HG03066 (cell line): Measurements from ENCODE around the gene ARID5B.
"Not testable (repeated sequence)": the region's sequence is repeated elsewhere in the genome, so short reads cannot be mapped to it uniquely, and the experiment has no call there.

Source experiments
- ATAC-seq: cut with Tn5 transposase; IDR thresholded peaks from one replicate; pipeline ENCODE4 v1.9.1; 2021; ENCODE audit warnings: low read depth; ENCODE audit not compliant: unreplicated experiment

The ARID5B gene, protein sequence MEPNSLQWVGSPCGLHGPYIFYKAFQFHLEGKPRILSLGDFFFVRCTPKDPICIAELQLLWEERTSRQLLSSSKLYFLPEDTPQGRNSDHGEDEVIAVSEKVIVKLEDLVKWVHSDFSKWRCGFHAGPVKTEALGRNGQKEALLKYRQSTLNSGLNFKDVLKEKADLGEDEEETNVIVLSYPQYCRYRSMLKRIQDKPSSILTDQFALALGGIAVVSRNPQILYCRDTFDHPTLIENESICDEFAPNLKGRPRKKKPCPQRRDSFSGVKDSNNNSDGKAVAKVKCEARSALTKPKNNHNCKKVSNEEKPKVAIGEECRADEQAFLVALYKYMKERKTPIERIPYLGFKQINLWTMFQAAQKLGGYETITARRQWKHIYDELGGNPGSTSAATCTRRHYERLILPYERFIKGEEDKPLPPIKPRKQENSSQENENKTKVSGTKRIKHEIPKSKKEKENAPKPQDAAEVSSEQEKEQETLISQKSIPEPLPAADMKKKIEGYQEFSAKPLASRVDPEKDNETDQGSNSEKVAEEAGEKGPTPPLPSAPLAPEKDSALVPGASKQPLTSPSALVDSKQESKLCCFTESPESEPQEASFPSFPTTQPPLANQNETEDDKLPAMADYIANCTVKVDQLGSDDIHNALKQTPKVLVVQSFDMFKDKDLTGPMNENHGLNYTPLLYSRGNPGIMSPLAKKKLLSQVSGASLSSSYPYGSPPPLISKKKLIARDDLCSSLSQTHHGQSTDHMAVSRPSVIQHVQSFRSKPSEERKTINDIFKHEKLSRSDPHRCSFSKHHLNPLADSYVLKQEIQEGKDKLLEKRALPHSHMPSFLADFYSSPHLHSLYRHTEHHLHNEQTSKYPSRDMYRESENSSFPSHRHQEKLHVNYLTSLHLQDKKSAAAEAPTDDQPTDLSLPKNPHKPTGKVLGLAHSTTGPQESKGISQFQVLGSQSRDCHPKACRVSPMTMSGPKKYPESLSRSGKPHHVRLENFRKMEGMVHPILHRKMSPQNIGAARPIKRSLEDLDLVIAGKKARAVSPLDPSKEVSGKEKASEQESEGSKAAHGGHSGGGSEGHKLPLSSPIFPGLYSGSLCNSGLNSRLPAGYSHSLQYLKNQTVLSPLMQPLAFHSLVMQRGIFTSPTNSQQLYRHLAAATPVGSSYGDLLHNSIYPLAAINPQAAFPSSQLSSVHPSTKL

DNA sequence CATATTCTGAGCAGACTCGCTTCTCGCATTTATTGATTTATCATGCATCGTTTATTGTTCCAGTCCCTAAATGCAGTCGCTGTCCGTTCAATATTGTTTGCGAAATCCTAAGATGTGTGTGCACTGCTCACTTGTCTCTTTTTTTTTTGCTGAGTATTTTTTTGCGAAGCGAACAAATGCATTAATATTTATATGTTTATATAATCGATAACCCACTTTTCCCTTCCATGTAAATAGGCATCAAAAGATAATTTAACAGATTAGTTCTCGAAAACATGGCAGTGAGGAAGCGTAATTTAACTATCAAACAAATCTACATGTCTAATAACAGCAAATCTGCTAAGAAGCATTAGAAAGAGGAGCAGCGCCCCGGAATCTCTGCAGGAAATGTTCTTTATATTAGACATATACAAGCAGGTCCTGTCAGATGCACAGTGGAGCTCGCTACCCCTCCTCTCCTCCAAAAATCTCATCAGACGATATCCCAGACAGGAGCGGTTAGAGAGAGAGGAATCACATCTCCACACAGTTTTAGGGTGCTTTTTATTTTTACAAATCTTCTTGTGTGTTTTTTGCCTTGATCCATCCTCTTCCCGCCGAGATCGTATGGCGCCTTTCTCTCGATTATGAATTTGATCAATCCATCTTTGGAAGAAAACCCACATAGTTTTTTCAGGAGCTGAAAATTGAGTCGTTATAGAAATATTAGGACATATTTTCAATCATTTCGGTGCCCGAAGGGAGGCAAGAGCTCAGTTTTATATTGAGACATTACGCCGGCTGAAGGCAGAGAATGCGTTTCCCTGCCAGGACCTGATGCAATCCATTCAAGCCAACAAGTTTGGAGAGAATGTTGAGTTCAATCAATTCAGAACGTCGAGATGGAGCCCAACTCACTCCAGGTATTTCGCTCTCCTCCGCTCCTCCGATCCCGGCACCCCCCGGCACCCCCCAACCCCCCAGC, at the start of gene ARID5B:
Gene ARID5B (plus strand): TSS at position 871 of the 964 bp plus-strand sequence. CDS start 11 bp downstream, at position 882.
- no peak for ATAC-seq

DNA sequence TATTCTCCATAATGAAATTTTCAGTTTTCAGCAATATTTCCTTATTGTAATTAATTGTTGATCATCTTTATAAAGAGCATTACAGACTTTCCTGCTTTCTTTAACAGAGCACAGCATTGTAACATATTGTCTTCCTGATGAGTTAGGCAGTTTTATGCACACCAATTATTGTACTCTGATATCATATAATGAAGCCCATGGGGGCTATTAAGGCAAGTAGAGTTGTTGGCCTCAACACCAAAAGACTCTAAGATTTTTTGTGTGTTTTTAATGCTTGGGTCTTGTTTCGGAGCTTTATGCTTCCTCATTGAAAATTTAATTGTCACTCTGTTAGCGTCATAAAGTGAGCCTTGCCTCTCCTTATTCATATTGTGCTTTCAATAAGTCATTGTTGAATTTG, 49.2 kb upstream of the ARID5B start:
- no peak for ATAC-seq

DNA sequence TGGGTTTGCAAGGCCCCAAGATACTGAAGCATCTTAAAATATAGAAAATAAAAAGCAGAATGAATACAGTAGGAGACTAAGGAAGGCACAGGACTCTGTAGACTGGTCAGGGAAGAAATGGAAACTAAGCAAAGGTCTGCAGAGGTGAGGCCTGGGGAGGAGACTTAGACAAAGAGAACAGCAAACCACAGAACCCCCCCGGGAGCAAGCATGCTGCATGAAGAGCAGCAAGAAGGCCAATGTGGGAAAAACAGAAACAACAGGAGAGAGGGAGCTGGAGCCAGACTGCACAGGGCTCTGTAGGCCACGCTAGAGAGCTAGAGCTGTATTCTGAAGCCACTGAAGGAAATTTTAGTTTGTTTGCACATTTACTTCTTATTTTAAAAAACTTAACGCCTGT, 45.7 kb upstream of the ARID5B start:
- no peak for ATAC-seq

DNA sequence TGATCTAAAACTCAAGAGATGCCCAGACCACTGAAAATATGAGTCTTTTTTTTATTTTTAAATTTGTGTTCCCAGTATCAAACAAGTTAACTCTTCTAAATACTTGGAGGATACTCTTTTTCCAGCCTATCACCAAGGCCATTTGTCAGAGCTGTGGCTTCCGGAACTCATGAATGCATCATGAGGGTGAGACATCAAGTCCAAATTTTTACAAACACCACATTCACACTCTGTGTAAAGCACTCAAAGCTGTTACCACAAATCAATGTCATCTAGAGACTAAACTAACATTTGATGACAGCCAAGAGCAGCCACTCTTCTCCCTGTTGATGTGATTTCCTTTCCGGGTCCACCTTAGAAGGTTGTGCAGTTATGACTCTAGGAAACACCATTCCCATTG, 43.8 kb upstream of the ARID5B start:
- no peak for ATAC-seq

DNA sequence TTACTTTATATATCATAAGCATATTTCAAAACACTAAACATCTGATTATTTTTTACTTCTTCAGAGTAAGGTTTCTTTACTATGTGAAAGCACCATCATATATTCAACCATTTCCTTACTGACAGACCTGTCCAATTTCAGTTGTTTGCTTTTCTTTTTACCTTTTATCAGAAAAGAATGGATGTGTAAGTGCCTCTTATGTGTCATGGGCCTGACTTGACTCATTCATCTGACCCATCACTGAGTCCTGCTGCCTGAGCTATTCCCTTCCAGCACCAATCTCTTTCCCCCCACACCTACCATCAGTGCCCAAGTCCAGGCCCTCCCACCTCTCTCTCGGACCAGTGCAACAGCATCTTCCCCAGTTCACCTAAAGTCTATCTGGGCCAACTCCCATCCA, 41.7 kb upstream of the ARID5B start:
- no peak for ATAC-seq

DNA sequence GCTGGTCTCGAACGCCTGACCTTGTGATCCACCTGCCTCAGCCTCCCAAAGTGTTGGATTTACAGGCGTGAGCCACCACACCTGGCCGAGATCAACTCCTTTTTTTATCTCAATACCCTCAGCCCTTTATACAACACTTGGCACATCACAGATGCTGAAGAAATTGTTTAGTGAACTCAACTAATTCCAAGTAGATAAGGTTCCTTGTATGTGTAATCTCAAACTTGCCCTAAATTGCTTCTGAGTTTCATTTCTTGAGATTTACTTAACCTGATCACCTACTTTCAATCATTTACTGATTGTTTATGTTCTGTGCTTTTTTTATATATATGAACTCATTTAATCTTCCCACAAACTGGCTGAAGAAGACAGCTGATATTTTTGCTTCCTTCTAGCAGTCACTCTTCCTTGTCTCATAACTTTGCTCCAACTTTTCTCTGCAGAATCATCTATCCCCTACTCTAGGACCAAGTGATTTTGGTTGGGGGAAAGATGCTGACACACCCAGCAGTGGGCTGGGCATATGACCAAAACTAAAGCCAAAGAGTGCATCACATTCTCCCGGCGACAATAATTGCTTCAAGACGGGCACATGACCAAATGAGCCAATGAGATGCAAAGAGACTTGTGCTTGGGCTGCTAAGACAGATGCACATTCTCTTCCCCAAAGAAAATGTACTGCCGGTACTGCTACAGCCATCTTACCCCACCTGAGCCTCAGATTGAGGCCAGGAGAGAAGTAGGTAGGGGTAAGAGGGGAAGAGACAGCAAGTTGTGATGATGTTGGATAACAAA, 40.3 kb upstream of the ARID5B start:
- no peak for ATAC-seq

DNA sequence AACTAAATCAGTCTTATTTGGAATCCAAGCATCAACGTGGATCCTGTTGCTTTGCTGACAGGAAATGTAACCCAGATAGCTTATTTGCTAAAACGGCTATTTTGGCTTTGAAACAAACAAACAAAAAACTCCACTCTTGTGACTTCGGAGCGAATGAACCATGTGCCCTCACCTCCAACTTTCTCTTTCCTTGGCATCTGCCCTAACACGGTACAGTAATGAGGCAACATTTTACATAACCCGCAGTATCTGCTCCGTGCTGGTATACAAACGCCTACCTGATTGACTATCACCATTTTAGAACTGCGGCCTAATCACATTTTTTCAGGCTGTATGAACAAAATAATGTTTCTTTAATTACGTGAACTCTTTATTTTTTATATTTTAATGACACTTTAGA, 37.5 kb upstream of the ARID5B start:
- ATAC-seq, result no peak

DNA sequence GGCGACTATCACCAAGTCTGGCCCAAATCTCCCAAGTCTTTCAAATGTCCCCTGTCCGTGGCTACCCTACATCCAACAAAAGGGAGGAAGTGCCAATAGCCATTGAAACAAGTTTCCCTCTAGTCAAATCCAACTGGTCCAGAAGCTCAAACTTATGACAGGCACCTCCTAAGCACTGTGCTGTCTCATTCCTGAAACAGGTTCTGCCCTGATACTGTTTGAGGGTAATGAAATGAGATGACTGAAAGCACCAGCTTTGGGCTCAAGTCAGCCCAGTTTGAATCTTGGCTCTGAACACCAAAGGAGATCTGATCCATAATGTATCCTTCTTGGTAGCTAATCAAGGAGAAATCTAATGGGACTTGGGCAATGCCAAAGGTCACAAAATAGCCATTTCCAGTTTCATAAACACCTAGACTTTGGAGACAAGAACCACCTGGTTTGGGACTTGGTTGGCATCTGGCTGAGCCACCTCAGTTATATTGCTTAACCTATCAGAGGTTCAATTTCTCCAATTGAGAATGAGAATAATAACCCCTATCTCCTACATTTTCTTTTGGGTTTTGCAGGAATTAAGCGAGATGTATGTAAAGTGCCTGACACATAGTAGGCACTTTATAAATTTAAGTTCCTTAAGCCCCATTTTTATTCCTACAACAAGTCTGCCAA, 34.7 kb upstream of the ARID5B start:
- ATAC-seq, result no peak

DNA sequence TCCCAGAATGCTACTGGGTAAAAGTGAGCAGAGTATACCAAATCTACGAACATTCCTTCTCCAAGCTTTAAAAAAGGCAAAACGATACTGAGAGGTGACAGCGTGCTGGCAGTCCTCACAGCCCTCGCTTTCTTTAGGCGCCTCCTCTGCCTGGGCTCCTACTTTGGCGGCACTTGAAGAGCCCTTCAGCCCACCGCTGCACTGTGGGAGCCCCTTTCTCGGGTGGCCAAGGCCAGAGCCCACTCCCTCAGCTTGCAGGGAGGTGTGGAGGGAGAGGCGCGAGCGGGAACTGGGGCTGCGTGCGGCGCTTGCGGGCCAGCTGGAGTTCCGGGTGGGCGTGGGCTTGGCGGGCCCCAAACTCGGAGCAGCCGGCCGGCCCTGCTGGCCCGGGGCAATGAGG, 34.1 kb upstream of the ARID5B start:
- not testable (repeated sequence) for ATAC-seq

DNA sequence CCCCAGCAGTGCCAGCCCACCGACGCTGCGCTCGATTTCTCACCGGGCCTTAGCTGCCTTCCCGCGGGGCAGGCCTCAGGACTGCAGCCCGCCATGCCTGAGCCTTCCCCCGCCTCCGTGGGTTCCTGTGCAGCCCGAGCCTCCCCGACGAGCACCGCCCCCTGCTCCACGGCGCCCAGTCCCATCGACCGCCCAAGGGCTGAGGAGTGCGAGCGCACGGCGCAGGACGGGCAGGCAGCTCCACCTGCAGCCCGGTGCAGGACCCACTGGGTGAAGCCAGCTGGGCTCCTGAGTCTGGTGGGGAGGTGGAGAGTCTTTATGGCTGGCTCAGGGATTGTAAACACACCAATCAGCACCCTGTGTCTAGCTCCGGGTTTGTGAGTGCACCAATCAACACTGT, 33.7 kb upstream of the ARID5B start:
- ATAC-seq, result not testable (repeated sequence)

DNA sequence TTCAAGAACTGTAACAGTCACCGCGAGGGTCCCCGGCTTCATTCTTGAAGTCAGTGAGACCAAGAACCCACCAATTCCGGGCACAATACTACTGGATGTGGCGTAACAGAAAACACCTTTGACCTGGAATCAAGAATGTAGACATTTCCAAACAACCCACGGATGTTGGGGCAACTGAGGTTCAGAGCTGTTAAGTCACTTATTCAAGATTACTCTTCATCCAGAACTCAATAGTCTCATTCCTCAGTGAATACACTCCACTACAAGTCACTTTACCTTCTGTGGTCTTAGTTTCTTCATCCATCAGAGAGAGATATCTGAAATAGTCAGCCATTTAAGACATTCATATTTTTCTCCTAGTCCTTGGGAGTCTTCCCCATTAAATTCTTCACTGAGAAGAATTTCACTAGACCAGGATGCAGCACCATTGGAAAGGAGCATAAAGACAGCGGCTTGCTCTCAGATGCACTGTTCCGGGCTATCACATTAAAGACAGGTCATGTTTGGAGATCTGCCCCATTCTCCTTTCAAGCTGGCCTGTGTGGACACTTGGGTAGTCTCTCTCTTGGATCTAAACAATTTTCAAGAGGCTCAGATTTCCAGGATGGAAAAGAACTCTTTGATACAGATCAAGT, 32.3 kb upstream of the ARID5B start:
- ATAC-seq, result no peak

DNA sequence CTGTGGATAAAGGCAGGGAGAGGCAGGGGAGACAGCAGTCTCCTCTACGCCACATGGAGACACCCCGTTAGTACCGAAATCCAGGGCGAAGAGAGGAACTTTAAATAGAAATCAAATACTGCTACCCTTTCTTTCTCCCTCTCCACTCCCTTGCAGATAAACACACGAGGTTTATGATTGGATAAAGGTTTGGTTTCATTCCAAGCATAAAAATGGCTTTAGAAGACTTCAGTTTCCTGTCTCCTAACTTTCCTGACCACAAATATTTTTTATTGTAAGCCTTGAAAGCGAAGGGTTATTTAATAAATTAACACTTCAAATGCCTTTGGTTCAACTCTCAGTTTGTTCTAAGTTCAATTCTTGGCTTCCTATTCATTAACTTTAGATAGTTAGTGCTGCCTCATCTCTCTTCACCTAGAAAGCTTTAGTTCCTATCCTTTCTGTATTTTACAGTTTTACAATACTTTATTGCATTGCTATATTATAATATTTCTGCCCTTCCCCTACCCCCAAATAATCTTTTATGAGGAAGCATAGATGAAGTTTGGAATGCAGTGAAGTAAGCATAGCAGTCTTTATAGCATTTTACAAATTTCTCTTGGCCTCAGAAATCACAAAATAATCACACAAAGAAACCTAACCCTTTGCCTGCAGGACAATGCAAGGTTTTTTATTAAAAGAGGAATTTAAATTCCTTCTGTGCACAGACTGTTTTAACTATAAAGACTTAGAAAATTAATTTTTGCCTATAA, 31.5 kb upstream of the ARID5B start:
- no peak for ATAC-seq

DNA sequence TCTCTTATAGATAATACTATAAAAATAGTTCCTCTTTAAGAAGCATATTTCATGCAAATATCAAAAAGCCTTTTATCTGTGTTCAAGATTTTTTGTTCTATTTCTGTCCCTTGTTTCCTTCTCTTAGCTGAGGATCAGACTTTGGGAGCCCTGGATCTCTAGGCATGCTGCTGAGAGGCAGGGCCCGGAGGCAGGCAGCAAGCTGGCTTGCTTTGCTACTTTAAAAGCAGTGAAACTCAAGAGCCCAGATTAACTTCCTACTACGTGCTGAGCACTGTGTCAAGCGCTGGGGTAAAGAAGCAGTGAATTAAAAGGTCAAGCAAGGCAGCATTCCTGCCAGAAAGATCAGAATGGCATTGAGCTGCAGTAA, 31.0 kb upstream of the ARID5B start:
- no peak for ATAC-seq

DNA sequence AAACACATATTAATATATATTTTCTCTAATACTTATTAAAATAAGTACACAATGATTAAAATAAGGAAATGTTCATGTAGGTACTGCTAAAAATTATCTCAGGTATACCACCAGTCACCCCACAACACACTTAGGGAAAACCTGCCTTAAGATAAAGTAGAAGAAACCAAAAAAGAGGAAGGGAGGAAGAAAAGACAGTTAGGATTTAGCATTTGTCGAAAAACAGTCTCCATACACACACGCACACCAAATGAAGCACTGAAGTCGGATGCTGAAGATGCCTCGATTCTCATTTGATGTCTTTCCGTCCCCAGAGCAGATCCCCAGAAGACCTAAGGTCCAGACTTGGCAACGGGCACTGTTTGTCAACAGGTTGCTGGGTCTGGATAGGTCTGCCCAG, 30.0 kb upstream of the ARID5B start:
- no peak for ATAC-seq

DNA sequence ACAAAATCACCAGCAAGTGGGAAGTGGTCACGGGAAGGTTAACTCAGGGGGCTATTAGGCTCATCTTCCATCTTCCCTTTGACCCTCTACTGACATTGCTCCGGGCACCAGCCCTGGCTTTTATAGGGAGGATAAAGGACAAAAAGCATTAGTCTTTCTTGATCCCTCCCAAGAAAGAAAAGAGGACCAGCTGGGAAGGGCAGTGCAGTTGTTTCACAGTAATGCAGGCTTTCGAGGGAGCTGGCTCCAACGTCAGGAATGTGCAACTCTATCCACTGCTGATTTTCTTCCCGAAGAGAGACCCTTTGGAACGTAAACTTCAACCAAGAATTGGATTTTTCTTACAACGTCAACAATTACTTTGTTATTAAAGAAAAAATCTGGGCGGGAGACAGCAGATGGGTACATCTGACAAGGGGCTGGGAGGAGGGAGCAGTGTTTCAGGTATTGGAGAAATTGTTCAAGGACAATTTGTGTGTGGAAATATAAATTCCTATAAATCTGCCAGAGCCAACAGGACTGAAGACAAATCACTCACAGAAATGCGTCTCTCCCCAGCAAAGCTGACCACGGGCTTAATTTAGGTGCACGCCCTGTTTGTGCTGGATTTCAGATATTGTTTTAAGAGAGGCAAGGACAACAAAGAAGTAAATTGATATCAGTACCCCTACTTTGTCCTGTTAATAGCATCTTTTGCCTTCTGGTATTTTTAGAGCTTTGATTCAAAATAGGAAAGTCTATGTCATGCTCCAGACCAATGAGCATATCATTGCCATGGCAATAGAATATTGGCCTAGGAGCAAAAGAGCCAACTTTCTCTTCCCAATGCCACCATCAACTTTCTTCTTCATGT, 23.4 kb upstream of the ARID5B start:
- no peak for ATAC-seq

DNA sequence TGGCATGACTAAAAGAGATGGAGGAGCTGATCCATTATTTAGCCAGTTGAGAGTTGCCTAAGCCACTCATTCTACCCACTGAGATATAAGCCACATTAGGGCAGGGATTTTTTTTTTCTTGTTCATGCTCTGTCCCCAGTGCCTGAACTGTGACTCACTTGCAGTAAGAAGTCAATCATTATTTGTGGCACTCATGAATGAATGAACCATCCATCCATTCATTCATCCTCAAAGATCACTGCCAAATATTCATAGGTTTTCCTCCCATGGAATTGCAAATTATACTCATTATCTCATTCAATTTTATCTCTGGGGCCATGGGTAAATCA, 22.8 kb upstream of the ARID5B start:
- ATAC-seq, result no peak
